Measurements from ENCODE around the gene ERICH6.
A peak's percentile ranks its signal among the peaks of the same experiment; 100 is the strongest.

The ERICH6 gene

DNA sequence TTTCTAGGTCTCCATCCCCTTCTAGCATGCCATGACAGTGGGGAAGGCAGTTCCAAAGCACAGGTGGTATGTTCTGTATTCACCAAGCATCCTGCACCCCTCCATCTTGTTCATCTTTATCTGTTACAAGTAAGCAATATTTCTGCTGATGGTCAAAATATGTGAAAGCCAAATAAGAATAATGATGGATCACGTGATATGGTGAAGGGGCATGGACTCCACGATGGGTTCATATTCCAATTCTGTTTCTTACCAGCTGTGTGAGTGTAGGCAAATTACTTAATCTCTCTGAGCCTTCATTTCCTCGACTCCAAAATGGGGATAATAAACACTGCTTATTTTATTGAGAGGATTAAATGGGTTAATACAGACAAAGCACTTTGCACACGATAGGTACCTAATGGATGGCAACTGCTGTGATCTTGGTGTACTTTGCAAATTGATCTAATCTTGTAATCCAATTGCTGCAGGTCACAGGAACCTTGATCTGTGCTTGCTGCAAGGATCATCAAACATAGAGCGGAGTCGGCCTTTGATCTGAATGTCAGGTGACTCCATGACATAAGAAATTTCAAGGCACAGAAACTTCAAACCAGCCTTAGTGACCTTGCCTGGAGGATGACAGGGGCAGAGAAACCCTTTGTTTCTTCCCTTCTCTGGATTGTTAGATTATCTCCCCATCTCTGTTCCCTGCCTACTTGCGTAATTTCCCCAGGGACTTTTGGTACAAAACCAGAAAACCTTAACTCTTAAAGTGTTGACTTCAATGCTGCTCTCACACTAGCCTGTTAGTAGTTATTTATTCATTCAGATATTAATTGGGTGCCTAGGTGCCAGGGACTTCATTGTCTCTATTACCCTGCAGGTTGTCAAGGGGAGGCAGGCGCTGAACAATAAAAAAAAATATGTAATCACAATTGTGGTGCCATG lies 33.4 kb upstream of the ERICH6 start:
- DNase-seq, result no peak

DNA sequence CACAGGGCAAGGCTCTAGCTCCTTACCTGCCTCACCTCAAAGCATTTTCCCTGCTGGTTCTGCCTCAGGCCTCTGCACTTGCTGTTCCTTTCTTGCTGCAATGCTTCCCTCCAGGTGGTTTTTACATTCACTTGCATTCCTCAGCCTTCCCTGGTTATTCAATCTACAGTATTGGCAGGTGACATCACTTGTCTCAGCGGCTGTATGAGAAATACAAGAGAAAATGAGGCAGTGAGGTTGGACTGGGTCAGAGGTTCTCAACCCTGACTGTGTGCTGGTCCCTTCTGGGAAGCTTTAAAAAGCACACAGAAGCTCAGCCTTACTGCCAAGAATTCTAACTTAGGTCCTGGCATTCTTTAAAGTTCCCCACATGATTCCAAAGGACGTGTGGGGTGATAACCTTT lies 32.6 kb upstream of the ERICH6 start:
- DNase-seq, result no peak

DNA sequence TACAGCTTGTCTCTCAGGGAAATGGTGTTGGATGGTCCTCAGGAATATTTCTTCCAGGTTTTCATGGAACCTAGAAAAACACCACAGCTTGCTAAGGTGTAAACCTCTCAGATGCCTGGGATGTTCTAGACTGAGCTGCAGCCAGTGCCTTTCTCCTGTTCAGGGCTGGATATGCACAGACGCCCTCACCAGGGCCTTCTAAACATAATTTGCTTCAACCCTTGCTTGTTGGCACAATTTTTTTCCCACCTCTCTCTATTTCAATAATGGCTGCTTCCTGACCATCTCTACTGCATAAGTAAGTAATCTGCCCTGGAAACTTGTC lies 31.0 kb upstream of the ERICH6 start:
- no peak for DNase-seq

DNA sequence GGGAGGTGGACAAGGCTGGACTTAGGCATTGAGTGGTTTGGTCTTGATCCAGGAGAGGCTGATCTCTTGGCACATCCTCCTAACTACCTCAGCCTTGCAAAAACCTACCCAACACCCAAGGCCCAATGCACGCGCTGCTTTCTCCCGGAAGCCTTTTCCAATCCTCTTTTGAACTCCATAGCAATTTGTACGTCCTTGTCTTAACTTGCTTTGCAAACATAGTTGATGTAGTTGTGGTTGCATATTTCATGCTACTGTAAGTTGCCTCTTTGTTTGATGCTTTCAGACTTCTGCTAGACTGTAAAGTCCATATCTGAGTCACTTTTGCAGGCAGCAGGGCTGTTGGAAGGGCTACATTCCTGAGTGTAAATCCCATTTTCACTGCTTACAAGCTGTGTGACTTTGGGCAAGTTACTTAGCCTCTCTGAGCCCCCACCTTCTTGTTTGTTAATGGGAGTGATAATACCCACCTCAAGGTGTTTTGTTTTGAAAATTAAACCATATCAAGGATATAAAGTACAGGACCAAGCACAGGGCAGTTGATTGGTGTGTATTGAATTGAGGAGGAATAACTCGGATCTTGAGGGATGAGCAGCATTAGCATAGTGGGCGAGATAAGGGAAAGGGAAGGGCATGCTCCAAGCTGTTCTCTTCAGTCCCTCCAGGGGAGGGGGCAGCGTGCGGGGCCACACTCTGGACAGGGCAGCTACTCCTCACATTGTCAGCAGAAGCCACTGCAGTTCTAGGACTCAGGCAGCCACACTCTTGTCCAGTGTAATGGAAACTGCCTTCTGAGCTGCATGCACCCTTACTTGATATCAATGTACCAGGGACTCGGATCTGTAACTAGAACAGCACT lies 30.4 kb upstream of the ERICH6 start:
- no peak for DNase-seq

DNA sequence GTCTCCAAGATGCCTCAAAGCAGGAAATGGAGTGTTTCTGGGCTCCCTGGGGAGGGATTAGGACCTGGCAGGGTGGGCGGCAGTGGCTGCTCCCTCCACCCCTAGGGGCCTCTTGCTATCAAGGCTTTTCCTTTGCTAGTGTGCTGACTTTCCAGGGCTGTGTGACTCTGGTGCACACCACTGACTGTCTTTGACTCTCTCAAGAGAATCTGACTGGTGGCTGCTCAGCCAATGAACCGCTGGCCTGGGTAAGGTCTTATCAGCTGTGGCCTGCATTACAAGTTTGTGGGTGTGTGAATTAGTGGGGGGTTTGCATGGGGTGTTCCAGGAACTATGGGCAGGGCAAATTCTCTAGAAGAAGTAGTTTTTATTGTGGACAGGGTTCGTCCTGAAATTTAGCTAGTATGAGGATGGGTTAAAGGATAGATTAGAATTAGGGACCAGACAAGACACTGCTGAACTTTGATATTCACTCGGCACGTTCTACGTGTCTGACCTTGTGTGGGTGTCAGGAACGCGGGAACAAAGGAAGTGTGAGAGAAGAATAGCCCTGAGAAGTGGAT lies 29.7 kb upstream of the ERICH6 start:
- DNase-seq, result no peak

DNA sequence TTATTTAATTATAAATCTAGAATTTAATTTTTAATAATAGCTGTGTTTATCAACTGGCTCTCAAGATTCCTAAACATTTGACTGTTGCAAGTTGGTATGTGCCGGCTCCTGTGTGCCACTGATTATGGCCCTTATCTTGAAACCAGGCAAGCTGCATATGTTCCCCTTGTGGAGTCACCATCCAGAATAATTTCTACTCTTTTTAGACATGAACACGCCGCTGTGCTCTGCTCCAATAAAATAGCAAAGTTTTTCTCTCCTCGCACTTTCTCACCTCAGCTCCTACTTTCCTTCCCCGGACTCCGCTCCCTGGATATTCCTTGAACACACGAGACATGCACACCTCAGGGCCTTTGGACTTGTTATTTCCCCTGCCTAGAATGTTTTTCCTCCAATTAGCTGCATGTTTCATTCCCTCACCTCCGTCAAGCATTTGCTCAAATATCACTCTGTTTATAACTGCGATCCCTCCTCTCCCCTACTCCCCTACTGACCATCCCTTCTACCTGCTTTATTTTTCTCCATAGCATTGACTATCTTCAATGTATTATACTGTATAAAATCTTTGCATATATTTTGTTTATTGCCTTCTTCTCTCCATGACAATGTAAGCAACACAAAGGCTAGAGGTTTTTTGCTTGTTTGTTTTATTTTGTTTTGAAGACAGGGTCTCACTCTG lies 26.1 kb upstream of the ERICH6 start:
- DNase-seq, result no peak

DNA sequence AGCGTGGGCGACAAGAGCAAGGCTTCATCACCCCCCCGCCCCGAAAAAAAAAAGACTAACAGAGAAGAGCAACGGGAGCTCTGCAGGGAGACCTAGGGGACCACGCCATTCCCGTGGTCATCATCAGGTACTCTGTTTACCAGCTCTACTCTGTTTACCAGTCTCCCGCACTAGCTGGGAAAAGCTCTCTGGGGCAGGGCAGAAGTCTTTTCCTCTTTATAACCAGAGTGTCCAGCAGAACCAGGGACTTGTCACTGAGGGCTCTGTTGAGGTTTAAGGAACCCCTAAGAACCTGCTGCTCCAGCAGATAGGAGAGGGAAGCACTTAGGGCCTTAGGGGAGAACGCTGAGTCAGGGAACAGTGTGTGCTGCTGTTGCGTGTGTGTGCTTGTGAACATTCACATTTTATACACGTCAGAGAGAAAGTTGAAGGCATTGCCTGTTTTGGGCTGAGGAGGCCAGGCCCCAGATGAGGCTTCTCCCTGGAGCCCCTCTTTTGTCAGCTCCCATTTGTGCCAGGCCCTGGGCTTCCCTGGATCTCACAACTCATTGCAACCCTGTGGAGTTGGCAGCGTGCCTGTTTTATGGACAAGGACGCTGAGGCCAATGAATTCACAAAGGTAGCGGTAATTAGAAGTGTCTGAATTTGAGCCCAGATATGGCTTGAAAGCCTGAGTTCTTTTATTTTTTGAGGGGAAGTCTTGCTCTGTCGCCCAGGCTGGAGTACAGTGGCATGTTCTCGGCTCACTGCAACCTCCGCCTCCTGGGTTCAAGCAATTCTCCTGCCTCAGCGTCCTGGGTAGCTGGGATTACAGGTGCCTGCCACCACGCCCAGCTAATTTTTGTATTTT lies 24.2 kb upstream of the ERICH6 start:
- DNase-seq, result peak; percentile 33

DNA sequence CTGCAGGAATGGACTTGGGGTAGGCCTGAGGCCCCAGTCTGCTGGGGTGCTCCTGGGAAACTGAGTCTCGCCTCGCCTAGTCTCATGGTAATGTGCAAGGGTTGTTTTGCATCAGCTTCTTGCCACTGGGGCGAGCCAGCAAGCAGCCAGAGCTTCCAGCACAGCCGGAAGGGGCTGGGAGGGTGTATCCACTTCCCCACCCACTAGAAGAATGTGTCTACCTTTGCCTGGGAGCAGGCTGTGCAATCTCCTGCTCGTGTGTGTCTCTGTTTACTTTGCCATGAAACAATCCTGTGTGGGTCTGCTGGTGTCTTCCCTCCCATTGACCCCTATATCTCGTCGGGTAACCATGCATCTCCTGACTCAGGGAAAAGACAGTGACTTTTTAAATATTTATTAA lies 21.8 kb upstream of the ERICH6 start:
- no peak for DNase-seq

DNA sequence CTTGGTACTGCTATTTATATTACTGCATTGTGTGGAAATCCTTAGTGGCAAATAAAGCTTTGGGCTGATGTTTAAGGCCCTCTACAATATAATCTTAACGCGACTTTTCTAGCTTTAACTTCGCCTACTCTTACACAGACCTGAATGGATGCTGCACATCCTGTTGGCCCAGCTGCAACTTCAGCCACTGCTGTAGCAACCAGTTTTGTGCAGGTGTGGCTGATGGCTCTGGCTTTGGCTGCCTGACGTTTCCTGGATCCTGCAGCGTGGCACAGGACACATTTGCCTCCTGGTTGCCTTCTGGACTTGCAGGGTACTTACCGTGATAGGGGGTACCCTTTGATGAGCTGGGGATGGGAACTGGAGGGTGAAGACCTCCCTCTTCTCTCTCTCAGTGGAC lies 20.2 kb upstream of the ERICH6 start:
- no peak for DNase-seq

DNA sequence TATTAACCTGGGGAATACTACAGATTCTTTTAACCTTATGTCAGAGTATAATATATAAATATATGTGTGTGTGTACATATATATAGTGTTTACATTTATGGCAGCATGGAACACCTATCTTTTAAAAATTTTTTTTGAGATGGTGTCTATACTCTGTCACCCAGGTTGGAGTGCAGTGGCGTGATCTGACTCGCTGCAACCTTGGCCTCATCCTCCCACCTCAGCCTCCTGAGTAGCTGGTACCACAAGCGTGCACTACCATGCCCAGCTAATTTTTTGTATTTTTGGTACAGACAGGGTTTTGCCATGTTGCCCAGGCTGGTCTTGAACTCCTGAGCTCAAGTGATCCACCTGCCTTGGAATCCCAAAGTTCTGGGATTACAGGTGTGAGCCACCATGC lies 18.5 kb upstream of the ERICH6 start:
- no peak for DNase-seq

DNA sequence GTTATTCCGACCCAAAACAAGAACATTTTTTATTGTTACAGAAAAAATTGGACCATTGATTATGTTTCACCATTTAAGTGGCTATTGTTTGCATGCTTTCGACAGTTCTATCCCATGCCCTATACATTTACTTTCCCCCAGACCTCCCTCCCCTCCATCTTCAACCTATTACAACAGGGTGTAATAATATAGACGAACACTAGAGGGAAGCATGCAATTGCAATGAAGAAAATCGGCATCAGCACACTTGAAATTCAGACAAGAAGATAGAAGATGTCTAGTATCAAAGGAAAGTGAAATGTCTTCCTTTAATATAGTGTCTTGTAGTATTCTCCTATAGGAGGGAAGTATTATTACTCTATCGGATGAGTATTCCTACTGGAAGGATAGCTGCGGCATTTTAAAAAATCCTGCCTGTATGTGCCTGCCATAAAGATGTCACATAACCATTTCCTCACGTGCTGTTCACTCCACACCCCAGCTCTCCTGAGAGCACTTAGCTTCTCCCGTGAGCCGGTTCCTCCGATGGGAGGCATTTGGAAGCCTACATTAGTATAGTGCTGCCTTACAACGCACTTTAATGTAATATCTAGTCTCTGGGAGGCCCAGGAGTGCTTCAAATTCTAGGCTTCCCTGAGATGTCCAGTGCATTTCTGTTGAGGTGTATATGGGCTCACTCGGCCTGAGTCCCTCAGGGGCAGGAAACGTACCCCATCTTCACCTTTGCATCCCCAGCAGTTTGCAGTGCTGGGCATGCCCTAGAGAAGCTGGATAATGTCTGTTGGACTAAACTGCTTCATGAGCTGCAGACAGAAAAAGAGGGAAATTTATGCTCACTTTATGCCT lies 17.8 kb upstream of the ERICH6 start:
- DNase-seq, result peak; percentile 57

DNA sequence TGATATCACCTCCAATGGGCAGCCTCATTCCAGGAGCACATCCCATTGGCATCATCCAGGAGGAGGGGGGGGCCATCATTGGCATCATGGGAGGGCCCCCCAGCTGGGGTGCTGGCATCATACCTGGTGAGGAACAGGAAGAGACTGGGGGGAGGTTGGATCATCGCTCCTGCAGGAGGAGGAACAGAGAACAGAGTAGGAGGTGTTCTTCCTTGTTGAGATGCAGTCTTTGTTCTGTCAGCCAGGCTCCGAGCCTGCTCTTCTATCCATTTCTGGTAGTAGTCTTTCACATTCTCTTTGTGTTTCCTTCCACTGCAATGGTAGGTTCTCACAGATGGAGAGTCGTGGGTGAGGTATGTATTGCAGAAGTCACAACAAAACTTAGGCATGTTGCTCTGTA lies 16.7 kb upstream of the ERICH6 start:
- DNase-seq, result no peak

DNA sequence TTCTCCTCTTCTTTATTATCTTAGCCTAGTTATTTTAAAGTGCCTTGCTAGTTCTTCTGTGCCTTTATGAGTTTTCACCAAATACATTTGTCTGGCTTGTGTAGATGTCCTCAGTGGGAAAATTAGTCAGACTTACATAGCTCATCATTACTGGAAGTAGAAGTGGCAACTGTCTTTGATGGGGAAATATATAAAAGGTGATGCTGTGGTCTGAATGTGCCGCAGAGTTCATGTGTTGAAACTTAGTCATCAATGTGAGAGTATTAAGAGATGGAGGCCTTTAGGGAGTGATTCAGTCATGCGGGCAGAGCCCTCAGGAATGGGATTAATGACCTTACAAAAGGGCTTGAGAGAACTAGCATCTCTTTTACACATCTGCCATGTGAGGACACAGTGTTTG lies 6.4 kb upstream of the ERICH6 start:
- DNase-seq, result no peak

DNA sequence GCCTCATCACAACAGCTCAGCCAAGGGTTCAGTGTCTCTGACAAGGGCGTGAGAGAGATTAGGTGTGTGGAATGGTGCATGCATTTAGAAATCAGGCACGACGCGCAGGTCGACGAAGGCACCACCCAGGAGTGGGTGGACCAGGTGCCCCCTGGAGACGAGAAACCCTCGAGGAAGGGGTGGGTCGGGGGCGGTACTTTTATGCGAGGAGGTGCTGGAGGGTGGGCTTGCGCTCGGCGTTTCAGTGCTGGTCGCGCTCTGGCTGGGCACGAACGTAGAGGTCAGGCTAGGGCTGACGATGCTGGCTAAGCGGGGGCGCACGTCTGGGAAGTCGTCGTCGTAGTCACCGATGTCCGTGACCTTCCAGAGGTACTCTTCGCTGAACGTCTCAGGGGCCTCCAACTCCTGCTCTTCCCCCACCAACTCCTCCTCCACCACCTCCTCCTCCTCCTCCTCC lies 393 bp downstream of the ERICH6 start:
- no peak for DNase-seq

DNA sequence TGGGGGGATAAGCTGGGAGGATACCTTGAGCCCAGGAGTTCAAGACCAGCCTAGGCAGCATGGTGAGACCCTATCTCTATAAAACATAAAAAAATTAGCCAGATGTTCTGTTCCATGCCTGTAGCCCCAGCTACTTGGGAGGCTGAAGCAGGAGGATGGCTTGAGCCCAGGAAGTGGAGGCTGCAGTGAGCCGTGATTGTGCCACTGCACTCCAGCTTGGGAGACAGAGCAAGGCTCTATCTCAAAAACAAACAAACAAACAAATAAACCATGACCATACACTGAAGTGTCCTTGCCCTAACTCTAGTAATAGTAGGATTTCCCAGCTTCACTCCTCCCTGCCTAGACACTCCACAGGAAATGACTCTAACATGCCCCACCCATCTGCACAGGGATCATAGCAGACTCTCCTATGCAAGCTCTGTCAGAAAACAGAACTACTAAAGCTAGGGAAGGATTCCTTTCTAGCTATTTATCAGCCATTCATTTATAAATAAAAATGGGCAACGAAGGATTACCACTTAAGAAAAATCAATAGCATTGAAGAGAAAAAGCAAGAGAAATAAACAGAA lies 4.6 kb downstream of the ERICH6 start:
- no peak for DNase-seq

DNA sequence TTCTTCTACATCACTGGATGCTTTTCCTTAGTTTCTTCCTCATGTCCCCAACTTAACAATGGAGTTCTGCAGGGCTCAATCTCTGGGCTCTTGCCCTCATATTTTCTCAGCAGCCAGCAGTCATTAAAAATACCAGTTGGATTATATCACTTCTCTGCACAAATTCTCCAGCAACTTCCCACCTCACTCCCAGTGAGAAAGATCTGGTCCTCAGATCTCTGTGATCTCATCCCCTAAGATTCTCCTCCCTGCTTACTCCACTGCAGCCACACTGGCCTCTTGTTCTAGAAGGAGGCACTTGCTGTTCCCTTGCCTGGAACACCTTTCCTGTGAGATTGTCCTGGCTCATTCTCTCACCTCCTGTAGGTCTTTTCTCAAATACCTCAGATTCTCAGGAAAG lies 6.1 kb downstream of the ERICH6 start:
- no peak for DNase-seq

DNA sequence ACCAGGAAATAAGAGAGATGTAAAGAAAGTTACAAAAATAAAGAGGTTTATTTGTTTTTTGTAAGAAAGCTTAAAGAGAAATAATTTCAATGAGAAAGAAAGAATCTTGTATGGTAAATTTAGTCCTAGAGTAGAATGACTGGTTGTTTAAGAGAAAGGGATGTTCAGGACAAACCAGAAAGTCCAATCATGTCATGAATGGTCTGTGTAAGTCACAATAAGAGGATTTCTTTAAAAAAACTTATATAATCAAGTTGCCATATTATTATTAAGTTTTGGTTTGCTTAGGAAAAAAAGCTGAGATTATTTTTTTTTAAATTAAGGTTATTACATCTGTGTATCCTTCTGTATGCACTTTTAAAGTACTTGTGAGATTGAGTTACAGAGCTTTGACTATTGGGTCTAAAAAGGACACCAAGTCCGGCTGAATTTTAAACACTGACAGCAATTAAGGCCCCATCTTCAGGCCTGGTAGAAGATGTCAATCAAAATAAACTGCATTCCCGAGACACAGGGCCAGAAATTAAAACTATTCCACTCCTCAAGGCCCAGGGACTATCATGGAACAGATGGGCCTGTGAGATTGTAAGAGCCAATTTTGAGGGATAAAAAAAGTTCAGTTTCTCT lies 12.2 kb downstream of the ERICH6 start:
- no peak for DNase-seq

DNA sequence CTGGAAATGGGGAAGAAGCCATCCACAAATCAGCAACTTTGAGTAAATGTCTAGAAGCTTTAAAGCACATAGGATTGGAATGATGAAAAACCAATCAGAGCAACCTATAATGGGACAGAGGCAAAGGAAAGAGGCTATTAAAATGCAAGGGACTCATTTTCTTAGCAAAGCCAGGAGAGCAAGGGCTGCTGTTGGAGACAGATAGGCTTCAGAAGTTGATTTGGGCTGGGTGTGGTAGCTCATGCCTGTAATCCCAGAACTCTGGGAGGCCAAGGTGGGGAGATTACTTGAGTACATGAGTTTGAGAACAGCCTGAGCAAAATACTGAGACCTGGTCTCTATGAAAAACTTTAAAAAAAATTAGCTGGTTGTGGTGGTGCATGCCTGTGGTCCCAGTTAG lies 16.1 kb downstream of the ERICH6 start:
- no peak for DNase-seq

DNA sequence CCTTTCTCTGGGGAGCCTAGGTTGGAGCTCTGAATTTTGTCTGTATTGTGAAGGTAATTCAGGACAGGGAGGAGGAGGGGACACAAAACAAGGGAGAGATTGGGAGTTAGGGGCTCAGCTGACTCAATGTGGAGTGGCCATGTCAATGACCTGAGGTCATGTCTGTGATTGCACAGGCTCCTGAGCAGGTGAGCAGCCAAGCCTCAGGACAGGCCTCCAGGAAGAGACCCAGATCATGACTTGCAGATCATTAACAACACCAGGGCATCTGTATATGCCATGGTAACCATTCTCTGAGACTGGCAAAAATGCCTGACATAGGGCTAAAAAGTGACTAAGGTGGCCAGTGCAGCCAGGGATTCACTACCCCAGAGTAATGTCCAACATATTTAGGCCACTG lies 20.9 kb downstream of the ERICH6 start:
- no peak for DNase-seq

DNA sequence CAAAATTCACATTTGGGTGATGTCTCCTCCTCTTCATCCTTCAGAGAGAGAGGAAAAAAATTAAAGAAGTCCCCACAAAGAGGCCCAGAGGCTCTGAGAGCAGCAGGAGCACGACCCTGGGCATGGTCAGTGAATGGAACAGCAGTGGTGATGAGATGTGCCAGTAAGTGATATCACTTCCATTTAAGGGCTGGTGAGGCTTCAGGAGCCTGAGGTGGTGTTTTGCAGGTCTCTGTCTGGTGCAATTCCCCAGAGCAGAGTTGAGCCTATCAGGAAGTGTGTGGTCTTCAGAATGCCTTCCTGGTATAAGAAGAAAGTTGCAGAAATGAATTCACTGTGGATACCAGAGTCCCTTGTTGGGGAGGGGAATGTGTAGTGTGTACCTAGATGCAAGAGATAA lies 21.4 kb downstream of the ERICH6 start:
- no peak for DNase-seq
